Amniotic stem cell (primary cell): ENCODE measurements around the gene SORL1.
A peak's percentile ranks its signal among the peaks of the same experiment; 100 is the strongest.

Experiments
- DNase-seq: peaks from one replicate; lab custom pipeline; 2025; lab: John Stamatoyannopoulos, UW

Gene SORL1

GRCh38 chr11:121590772-121591404 is 138.8 kb downstream of the SORL1 start:
- DNase-seq, result no peak

- DNase-seq, result peak; percentile 66
Observed at GRCh38 chr11:121591405-121592033, 139.4 kb downstream of the SORL1 start.

- DNase-seq, result no peak
Observed at GRCh38 chr11:121592708-121593107, 140.6 kb downstream of the SORL1 start.

DNA sequence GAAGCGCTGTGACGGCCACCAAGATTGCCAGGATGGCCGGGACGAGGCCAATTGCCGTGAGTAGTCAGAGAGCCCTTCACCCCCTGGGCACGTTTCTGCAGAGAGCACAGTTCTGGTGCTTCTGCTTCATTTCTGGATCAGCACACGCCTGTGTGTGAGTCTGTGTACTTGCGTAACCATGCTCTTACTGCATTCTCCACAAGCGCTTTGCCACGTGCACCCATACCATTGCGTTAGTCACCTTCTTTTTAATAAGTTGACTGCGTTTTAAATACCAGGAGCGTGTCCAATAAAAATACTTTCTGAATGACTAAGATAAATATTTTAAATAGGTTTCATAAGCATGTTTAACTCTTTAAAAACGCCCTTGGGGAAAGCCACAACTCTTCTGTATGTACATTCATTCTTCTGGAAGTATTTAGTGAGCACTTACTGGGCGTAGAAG is 143.6 kb downstream of the SORL1 start:
- peak; percentile 94 for DNase-seq

- no peak for DNase-seq
Observed at GRCh38 chr11:121596195-121597155, 144.4 kb downstream of the SORL1 start.

GRCh38 chr11:121603316-121603715 is 151.2 kb downstream of the SORL1 start:
- DNase-seq, result no peak

DNA sequence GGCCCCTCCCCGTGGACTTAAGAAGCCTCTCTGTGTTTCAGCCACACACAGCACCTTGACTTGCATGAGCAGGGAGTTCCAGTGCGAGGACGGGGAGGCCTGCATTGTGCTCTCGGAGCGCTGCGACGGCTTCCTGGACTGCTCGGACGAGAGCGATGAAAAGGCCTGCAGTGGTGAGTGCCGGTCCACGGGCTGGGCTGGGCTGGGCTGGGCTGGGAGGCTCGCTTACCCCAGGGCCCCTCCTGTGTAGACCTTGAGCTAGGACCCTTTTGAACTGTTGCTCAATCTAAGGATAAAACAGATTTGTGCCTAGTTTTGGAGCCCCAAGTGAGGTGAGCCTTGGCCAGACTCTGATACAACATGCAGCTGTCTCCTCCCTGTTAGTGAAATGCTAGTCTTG is 152.0 kb downstream of the SORL1 start:
- no peak for DNase-seq

DNA sequence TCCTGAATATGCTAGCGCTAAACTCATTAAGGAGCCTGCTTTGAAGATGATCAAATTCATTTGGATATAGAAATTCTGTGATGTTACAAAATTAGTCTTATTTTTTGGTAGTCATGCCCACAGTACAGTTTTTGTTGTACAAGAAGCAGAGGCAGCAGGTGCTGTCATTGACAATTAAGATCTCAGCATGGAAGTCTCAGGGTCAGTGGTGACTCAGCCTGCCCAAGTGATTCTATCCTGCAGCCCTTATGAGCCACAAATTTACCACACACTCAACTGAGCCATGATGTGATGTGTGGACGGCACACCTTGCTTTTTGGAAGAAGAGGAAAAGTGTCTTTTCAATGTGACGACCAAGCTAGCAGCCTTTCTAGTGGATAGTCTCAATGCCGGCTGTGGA is 154.2 kb downstream of the SORL1 start:
- no peak for DNase-seq

DNA sequence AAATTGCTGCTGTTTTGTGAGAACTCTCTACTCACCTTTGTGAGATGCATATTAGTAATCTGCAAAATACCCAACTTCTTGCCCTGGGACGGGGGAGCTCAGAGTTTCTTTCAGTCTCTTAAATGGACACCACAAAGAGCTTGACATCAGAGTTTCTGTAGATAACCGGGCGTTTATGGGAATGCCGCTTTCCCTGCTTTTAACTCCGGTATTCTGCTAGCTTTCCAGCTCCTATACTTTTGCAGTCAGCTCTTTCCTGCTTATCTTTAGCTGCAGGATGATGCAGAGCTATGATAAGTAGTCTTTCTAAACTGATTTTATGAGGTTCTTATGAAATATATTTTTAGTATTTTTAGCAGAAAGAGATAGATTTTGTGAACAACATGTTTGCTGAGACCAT is 155.2 kb downstream of the SORL1 start:
- DNase-seq, result no peak

- DNase-seq, result no peak
Observed at GRCh38 chr11:121608545-121609098, 156.5 kb downstream of the SORL1 start.

- DNase-seq, result no peak
Observed at GRCh38 chr11:121610706-121611105, 158.6 kb downstream of the SORL1 start.

GRCh38 chr11:121611242-121611641 is 159.1 kb downstream of the SORL1 start:
- DNase-seq, result no peak

GRCh38 chr11:121613724-121614123 is 161.6 kb downstream of the SORL1 start:
- DNase-seq, result no peak

- DNase-seq, result no peak
Observed at GRCh38 chr11:121614636-121615240, 162.6 kb downstream of the SORL1 start.

DNA sequence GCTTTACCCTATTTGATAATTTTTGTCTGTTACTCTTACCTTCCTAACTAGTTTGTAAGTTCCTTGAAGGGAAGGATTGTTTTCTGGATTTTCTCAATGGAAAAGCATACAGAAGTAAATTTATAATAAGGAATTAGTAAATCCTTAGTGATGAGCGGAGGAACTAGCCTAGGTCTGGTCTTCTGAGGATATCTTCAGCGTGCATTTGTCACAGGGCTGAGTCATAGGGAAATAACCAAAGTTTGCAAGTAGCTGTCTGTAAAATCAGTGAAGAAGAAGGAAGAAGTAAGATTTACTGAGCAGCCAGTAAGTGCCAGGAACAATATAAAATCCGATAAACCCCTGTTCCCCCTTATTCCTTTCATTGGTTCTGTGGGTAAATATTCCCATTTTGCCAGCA is 163.4 kb downstream of the SORL1 start:
- DNase-seq, result peak; percentile 21

DNA sequence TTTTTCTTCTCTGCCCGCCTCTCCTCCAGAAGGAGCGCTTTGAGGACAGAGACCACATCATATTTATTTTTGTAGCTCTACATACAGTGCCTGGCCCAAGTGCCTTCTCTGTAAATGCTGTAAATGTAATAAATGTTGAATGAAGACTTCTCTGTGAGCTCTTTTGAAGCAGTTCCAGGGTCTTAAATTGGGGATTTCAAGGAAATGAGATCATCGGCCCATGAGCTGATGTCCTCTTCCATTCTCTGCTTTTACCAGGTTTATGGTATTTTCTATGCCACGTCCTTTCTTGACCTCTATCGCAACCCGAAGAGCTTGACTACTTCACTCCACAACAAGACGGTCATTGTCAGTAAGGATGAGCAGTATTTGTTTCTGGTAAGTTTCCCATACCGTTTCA is 166.4 kb downstream of the SORL1 start:
- no peak for DNase-seq

- DNase-seq, result no peak
Observed at GRCh38 chr11:121625777-121626506, 173.8 kb downstream of the SORL1 start.

- DNase-seq, result no peak
Observed at GRCh38 chr11:121626507-121626875, 174.4 kb downstream of the SORL1 start.

DNA sequence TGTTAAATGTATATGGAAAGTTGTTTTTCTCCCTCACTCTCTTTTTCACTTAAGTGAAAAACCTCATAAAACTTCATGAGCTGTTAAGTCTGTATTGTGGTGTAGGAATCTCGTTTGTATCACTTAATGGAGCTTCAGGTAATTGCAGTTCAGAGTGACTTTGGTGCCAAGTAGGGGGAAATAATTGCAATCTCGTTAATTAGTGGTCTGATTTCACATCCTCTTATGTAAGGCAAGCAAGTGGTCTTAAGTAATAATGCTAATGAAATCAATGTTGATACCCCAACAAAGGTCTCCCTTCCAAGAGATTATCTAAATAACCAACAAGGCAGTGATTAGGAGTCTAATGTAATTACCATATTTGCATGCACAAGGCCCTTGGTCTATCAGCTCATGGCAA is 174.9 kb downstream of the SORL1 start:
- no peak for DNase-seq

DNA sequence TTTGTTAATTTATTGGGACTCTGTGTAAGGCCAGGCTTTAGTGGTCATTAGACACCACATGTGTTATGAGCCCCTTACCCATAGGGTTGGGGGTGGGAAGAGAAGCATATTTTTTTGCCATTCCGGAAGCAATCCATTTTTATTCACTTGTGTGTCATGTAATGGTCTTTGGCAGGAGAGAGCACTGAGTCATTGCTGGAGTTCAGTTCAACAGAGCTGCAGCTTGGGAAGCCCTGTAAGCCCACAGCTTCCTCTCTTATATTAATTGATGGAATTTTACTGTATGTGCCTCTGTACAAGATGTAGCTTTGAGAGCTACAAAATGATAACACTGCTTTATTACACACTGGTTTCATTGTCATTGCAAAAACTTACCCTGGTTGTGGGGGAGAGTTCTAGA is 177.9 kb downstream of the SORL1 start:
- peak; percentile 77 for DNase-seq

DNA sequence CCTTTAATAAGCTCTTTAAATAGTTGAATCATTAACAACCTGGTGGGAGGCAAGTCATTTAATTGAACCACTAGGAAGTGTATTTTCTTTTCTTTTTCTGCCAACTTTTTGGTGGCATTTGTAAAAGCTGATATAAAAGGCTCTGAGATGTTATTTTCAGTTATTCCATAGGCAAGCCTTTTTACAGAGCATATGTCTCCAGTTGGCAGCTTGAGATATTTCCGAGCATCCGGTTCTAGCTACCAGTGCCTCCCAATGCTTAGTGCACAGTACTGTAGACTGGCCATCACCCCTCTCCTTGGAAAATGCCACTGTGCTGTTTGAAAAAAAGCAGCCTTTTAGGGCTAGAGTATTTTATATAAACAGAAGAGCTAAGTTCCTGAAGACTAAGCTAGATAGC is 179.3 kb downstream of the SORL1 start:
- DNase-seq, result no peak
